HepG2 (cell line): ENCODE results near the gene SEC31B. TPM values are rescaled to one million over a fixed set of nuclear protein-coding genes. Genes with fewer than 3 reads are reported as not detected.

Experiments
- ELF3 ChIP-seq: IDR thresholded peaks from 2 replicates; pipeline ENCODE4 v1.6.1; 2016; ENCODE audit warnings: missing genetic modification reagents, missing compliant biosample characterization
- KLF6 ChIP-seq: IDR thresholded peaks from 2 replicates; pipeline ENCODE4 v1.8.0; 2016; ENCODE audit warnings: missing biosample characterization, missing genetic modification reagents
- NR1H2 ChIP-seq: sonication (generic); formaldehyde crosslinking; IDR thresholded peaks from 2 replicates; pipeline ENCODE4 v1.8.1; 2022; ENCODE audit warnings: low read depth, missing genetic modification reagents, borderline replicate concordance
- POLR2AphosphoS5 ChIP-seq: IDR thresholded peaks from 2 replicates; pipeline ENCODE4 v1.6.1; 2012; ENCODE audit warnings: low read depth, low read length
- SUZ12 ChIP-seq: fragments of 150-350 bp; IDR thresholded peaks from 2 replicates; pipeline ENCODE4 v1.6.1; 2014; ENCODE audit warnings: low read depth, low read length
- TAF1 ChIP-seq: sonication (generic); formaldehyde crosslinking; IDR thresholded peaks from 2 replicates; pipeline ENCODE4 v1.4.0; 2020; ENCODE audit warnings: missing genetic modification reagents
- TARDBP ChIP-seq: sonication (generic); formaldehyde crosslinking; IDR thresholded peaks from 2 replicates; pipeline ENCODE4 v1.8.0; 2022; ENCODE audit warnings: mild to moderate bottlenecking, missing genetic modification reagents
- TMF1 ChIP-seq: sonication (generic); formaldehyde crosslinking; IDR thresholded peaks from 2 replicates; pipeline ENCODE4 v1.8.1; 2022; ENCODE audit warnings: low read depth, missing genetic modification reagents
- TOPORS ChIP-seq: sonication (generic); formaldehyde crosslinking; IDR thresholded peaks from 2 replicates; pipeline ENCODE4 v1.8.0; 2023; ENCODE audit warnings: mild to moderate bottlenecking, missing genetic modification reagents
- ZNF441 ChIP-seq: sonication (generic); formaldehyde crosslinking; IDR thresholded peaks from 2 replicates; pipeline ENCODE4 v1.7.0; 2021; ENCODE audit warnings: missing genetic modification reagents, borderline replicate concordance
- polyA plus RNA-seq, 8 experiments: library from polyadenylated mRNA; depleted of rRNA in 3 of 8; stranded (reverse) in 7 of 8; unstranded in 1 of 8; fragments of >200 nt; fragmentation: Illumina TruSeq in 4 of 8; extraction: Trizol in 4 of 8; gene quantifications; 2 replicates each; pipeline versions ENCODE4 v1.2.1 to v1.2.3, GENCODE V29; 2011 to 2016; ENCODE audit warnings: low read depth in 4 of 8, missing spikeins in 1 of 8, mixed read lengths in 1 of 8; ENCODE audit not compliant: insufficient read depth in 1 of 8
- total RNA-seq, 5 experiments: library from RNA; depleted of rRNA; stranded (reverse); fragments of >200 nt; fragmentation: Illumina TruSeq; extraction: Trizol; gene quantifications; 2 replicates each; pipeline ENCODE4 v1.2.3, GENCODE V29; 2016; ENCODE audit warnings: low read depth in 1 of 5
- TF ChIP-seq, protein P1 (sequence below): IDR thresholded peaks from 2 replicates; pipeline ENCODE4 v1.6.1; 2016; ENCODE audit warnings: mild to moderate bottlenecking
- TF ChIP-seq, protein P2 (sequence below): IDR thresholded peaks from 2 replicates; pipeline ENCODE4 v1.6.1; 2018; ENCODE audit warnings: missing genetic modification reagents, mild to moderate bottlenecking, missing compliant biosample characterization
- TF ChIP-seq, protein P3 (sequence below): sonication (generic); formaldehyde crosslinking; IDR thresholded peaks from 2 replicates; pipeline ENCODE4 v1.4.0; 2020; ENCODE audit warnings: missing genetic modification reagents, borderline replicate concordance
- TF ChIP-seq, protein P4 (sequence below): IDR thresholded peaks from 2 replicates; pipeline ENCODE4 v1.6.1; 2016; ENCODE audit warnings: missing compliant biosample characterization, missing genetic modification reagents, borderline replicate concordance
- TF ChIP-seq, protein P5 (sequence below): sonication (generic); formaldehyde crosslinking; IDR thresholded peaks from 2 replicates; pipeline ENCODE4 v1.9.0; 2022; ENCODE audit warnings: missing genetic modification reagents, mild to moderate bottlenecking, borderline replicate concordance

The SEC31B gene
- total and polyA plus RNA-seq, 2 of the 13 experiments (the other 11 are each of a cell fraction or from before 2014, with no cell fraction given) = 2.0 to 8.3 TPM

DNA sequence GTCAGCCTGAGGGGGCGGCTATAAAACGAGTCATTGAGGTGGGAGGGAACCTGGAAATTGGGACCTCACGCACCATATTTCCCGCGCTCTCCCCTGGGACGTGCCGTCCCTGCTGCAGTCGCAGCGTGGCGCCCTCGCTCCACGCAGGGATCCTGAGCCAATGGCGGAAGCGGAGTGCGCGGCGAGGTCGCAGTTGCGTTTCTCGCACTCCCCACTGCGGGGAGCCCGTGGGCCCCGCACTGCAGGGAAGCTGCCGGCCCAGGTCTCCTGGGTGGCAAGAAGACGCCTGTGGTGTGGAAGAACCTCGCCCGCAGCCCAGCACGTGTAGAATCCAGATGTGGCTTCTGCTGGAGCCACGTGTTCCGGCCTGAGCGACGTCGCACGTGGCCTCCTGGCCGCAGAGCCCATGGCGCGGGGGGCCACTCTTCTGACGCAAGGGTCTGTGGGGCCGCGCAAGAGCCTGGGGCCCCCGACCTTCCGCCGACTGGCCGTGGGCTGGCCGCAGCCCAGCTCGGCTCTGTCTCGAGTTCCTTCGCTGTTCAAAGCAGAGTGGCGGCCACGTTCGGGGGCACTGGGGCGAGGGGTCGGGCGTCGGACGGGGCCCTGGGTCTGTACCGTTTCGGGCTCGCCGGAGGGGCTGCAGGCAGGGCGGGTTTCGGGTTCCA lies 42.5 kb upstream of the SEC31B start (continued):
- TF ChIP-seq POLR2AphosphoS5 (no peak), TMF1 (CRISPR knock-in tag) (no peak), NR1H2 (CRISPR knock-in tag) (no peak), TAF1 (CRISPR knock-in tag) (no peak), TOPORS (CRISPR knock-in tag) (no peak), TARDBP (CRISPR knock-in tag) (0 out of 2 replicates have a peak, but pooled peaks have one; percentile 46), ZNF441 (CRISPR knock-in tag) (no peak), KLF6 (CRISPR knock-in tag) (no peak), ELF3 (CRISPR knock-in tag) (peak; percentile 66), SUZ12 (no peak)
- TF ChIP-seq, protein P1, sequence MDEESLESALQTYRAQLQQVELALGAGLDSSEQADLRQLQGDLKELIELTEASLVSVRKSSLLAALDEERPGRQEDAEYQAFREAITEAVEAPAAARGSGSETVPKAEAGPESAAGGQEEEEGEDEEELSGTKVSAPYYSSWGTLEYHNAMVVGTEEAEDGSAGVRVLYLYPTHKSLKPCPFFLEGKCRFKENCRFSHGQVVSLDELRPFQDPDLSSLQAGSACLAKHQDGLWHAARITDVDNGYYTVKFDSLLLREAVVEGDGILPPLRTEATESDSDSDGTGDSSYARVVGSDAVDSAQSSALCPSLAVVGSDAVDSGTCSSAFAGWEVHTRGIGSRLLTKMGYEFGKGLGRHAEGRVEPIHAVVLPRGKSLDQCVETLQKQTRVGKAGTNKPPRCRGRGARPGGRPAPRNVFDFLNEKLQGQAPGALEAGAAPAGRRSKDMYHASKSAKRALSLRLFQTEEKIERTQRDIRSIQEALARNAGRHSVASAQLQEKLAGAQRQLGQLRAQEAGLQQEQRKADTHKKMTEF = 0 out of 2 replicates have a peak, but pooled peaks have one; percentile 17
- TF ChIP-seq, protein P2, sequence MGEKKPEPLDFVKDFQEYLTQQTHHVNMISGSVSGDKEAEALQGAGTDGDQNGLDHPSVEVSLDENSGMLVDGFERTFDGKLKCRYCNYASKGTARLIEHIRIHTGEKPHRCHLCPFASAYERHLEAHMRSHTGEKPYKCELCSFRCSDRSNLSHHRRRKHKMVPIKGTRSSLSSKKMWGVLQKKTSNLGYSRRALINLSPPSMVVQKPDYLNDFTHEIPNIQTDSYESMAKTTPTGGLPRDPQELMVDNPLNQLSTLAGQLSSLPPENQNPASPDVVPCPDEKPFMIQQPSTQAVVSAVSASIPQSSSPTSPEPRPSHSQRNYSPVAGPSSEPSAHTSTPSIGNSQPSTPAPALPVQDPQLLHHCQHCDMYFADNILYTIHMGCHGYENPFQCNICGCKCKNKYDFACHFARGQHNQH (CRISPR knock-in tag) = no peak
- TF ChIP-seq, protein P3, sequence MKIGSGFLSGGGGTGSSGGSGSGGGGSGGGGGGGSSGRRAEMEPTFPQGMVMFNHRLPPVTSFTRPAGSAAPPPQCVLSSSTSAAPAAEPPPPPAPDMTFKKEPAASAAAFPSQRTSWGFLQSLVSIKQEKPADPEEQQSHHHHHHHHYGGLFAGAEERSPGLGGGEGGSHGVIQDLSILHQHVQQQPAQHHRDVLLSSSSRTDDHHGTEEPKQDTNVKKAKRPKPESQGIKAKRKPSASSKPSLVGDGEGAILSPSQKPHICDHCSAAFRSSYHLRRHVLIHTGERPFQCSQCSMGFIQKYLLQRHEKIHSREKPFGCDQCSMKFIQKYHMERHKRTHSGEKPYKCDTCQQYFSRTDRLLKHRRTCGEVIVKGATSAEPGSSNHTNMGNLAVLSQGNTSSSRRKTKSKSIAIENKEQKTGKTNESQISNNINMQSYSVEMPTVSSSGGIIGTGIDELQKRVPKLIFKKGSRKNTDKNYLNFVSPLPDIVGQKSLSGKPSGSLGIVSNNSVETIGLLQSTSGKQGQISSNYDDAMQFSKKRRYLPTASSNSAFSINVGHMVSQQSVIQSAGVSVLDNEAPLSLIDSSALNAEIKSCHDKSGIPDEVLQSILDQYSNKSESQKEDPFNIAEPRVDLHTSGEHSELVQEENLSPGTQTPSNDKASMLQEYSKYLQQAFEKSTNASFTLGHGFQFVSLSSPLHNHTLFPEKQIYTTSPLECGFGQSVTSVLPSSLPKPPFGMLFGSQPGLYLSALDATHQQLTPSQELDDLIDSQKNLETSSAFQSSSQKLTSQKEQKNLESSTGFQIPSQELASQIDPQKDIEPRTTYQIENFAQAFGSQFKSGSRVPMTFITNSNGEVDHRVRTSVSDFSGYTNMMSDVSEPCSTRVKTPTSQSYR (CRISPR knock-in tag) = peak; percentile 12; the same call in 1 of the 2 replicates
- TF ChIP-seq, protein P4, sequence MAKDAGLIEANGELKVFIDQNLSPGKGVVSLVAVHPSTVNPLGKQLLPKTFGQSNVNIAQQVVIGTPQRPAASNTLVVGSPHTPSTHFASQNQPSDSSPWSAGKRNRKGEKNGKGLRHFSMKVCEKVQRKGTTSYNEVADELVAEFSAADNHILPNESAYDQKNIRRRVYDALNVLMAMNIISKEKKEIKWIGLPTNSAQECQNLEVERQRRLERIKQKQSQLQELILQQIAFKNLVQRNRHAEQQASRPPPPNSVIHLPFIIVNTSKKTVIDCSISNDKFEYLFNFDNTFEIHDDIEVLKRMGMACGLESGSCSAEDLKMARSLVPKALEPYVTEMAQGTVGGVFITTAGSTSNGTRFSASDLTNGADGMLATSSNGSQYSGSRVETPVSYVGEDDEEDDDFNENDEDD (CRISPR knock-in tag) = peak; percentile 70; the same call in 1 of the 2 replicates
- TF ChIP-seq, protein P5, sequence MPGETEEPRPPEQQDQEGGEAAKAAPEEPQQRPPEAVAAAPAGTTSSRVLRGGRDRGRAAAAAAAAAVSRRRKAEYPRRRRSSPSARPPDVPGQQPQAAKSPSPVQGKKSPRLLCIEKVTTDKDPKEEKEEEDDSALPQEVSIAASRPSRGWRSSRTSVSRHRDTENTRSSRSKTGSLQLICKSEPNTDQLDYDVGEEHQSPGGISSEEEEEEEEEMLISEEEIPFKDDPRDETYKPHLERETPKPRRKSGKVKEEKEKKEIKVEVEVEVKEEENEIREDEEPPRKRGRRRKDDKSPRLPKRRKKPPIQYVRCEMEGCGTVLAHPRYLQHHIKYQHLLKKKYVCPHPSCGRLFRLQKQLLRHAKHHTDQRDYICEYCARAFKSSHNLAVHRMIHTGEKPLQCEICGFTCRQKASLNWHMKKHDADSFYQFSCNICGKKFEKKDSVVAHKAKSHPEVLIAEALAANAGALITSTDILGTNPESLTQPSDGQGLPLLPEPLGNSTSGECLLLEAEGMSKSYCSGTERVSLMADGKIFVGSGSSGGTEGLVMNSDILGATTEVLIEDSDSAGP = peak; percentile 77
